ENCODE measurements around the gene GTPBP4. TPM values are rescaled to one million over a fixed set of nuclear protein-coding genes. Genes with fewer than 3 reads are reported as not detected.

Gene GTPBP4
- total and polyA plus RNA-seq, 2 of the 13 experiments (the other 11 are each of a cell fraction or from before 2014, with no cell fraction given), result 24.1 to 85.5 TPM

GRCh38 chr10:987870-988666 lies at the start of gene GTPBP4 (continued):
- no peak for TF ChIP-seq ZNF121 (CRISPR knock-in tag; IDR thresholded peaks at IDR 0.05)
- no peak for TF ChIP-seq ZFP1 (CRISPR knock-in tag; IDR thresholded peaks at IDR 0.05)
- 0 out of 2 replicates have a peak, but pooled peaks have one; percentile 13 for TF ChIP-seq ZNF30 (CRISPR knock-in tag; IDR thresholded peaks at IDR 0.05)
- TF ChIP-seq LCORL (IDR thresholded peaks at IDR 0.05), result no peak
- peak; percentile 74 for TF ChIP-seq LCORL (CRISPR knock-in tag; IDR thresholded peaks at IDR 0.05)
- TF ChIP-seq, protein P1, sequence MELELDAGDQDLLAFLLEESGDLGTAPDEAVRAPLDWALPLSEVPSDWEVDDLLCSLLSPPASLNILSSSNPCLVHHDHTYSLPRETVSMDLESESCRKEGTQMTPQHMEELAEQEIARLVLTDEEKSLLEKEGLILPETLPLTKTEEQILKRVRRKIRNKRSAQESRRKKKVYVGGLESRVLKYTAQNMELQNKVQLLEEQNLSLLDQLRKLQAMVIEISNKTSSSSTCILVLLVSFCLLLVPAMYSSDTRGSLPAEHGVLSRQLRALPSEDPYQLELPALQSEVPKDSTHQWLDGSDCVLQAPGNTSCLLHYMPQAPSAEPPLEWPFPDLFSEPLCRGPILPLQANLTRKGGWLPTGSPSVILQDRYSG (CRISPR knock-in tag; IDR thresholded peaks at IDR 0.05), result no peak; the same call in 1 of the 2 replicates
- no peak for TF ChIP-seq ZC3H13 (CRISPR knock-in tag; IDR thresholded peaks at IDR 0.05)
- TF ChIP-seq ZNF761 (CRISPR knock-in tag; conservative IDR thresholded peaks at IDR 0.05), result no peak
- TF ChIP-seq REXO4 (CRISPR knock-in tag; IDR thresholded peaks at IDR 0.05; ENCODE audit: borderline replicate concordance), result no peak
- TF ChIP-seq ZNF282 (IDR thresholded peaks at IDR 0.05; ENCODE audit: partially characterized antibody), result no peak
- no peak for TF ChIP-seq MAFF (IDR thresholded peaks at IDR 0.05; ENCODE audit: low read depth, low read length)
- TF ChIP-seq ESRRA (CRISPR knock-in tag; IDR thresholded peaks at IDR 0.05; ENCODE audit: low read depth), result peak; percentile 69; the same call in 1 of the 2 replicates
- TF ChIP-seq, protein P2, sequence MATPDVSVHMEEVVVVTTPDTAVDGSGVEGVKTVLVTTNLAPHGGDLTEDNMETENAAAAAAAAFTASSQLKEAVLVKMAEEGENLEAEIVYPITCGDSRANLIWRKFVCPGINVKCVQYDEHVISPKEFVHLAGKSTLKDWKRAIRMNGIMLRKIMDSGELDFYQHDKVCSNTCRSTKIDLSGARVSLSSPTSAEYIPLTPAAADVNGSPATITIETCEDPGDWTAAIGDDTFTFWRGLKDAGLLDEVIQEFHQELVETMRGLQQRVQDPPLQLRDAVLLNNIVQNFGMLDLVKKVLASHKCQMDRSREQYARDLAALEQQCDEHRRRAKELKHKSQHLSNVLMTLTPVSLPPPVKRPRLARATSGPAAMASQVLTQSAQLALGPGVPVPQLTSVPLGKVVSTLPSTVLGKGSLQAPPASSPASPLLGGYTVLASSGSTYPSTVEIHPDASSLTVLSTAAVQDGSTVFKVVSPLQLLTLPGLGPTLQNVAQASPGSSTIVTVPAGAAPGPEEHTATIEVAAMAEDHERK (CRISPR knock-in tag; IDR thresholded peaks at IDR 0.05; ENCODE audit: low read depth), result peak; percentile 49; the same call in 1 of the 2 replicates
- TF ChIP-seq KLF11 (CRISPR knock-in tag; IDR thresholded peaks at IDR 0.05), result no peak
- TF ChIP-seq TEAD2 (CRISPR knock-in tag; IDR thresholded peaks at IDR 0.05), result no peak
- TF ChIP-seq, protein P3, sequence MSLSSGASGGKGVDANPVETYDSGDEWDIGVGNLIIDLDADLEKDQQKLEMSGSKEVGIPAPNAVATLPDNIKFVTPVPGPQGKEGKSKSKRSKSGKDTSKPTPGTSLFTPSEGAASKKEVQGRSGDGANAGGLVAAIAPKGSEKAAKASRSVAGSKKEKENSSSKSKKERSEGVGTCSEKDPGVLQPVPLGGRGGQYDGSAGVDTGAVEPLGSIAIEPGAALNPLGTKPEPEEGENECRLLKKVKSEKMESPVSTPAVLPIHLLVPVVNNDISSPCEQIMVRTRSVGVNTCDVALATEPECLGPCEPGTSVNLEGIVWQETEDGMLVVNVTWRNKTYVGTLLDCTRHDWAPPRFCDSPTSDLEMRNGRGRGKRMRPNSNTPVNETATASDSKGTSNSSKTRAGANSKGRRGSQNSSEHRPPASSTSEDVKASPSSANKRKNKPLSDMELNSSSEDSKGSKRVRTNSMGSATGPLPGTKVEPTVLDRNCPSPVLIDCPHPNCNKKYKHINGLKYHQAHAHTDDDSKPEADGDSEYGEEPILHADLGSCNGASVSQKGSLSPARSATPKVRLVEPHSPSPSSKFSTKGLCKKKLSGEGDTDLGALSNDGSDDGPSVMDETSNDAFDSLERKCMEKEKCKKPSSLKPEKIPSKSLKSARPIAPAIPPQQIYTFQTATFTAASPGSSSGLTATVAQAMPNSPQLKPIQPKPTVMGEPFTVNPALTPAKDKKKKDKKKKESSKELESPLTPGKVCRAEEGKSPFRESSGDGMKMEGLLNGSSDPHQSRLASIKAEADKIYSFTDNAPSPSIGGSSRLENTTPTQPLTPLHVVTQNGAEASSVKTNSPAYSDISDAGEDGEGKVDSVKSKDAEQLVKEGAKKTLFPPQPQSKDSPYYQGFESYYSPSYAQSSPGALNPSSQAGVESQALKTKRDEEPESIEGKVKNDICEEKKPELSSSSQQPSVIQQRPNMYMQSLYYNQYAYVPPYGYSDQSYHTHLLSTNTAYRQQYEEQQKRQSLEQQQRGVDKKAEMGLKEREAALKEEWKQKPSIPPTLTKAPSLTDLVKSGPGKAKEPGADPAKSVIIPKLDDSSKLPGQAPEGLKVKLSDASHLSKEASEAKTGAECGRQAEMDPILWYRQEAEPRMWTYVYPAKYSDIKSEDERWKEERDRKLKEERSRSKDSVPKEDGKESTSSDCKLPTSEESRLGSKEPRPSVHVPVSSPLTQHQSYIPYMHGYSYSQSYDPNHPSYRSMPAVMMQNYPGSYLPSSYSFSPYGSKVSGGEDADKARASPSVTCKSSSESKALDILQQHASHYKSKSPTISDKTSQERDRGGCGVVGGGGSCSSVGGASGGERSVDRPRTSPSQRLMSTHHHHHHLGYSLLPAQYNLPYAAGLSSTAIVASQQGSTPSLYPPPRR (CRISPR knock-in tag; IDR thresholded peaks at IDR 0.05; ENCODE audit: borderline replicate concordance), result no peak
- 0 out of 2 replicates have a peak, but pooled peaks have one; percentile 42 for TF ChIP-seq ZNF33B (CRISPR knock-in tag; IDR thresholded peaks at IDR 0.05)
- peak; percentile 22 for TF ChIP-seq IKZF4 (CRISPR knock-in tag; IDR thresholded peaks at IDR 0.05; ENCODE audit: borderline replicate concordance, low read depth, not compliant biosample characterization)
- TF ChIP-seq SNRNP70 (IDR thresholded peaks at IDR 0.05; ENCODE audit: low read depth, low read length), result no peak
- no peak for TF ChIP-seq PLRG1 (conservative IDR thresholded peaks at IDR 0.05)
- TF ChIP-seq RXRA (CRISPR knock-in tag; IDR thresholded peaks at IDR 0.05), result peak; percentile 32; the same call in 1 of the 2 replicates
- TF ChIP-seq ZNF777 (CRISPR knock-in tag; IDR thresholded peaks at IDR 0.05), result peak; percentile 73

Measured in HepG2 (cell line).